Activated effector memory CD4-positive, alpha-beta T cell treated with anti-CD3 and anti-CD28 coated beads, Interleukin-2, amount 50 U/mL, for 16 hours (primary cell): ENCODE data around the gene MORN4.
A peak's percentile ranks its signal among the peaks of the same experiment; 100 is the strongest.

Experiments
- DNase-seq: peaks from one replicate; pipeline ENCODE4 v3.0.0-alpha.2; 2020

Gene MORN4

DNA sequence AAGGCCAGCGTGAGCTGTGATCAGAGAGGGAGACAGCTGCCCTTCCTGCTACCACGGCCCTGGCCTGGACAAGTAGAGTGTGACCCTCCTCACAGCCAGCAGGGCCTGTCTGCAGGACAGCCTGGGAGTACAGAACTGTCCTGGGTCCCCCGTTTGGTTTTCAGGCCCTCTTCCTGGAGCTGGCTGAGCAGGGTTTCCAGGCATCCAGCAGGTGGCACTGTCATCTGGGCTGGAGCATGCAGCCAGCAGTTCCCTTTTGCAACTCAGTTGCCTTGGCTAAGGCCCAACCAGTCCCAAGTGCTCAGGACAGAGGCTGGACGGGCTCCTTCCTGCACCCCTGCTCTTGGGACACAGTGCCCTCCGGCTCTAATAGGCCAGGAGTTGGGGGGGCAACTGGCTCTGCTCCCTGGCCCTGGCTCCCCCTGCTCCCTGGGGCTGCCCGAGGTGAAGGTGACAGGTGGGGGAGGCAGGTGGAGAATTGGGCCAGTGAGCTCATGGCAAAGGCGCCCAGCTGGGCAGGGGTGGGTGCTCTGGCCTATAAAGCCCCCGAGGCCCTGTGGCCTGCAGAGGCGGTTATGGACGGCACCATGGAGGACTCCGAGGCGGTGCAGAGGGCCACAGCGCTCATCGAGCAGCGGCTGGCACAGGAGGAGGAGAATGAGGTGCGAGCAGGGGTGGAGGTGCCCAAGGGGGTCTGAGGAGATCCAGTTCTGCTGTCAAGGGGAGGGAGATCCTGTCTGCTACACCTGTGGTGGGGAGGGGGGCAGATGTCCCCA, 60.9 kb downstream of the MORN4 start, which contains the start of gene ANKRD2:
Gene ANKRD2 (plus strand): TSS at position 566 of the 776 bp plus-strand sequence. CDS start 10 bp downstream, at position 576.
- peak; percentile 78 for DNase-seq

DNA sequence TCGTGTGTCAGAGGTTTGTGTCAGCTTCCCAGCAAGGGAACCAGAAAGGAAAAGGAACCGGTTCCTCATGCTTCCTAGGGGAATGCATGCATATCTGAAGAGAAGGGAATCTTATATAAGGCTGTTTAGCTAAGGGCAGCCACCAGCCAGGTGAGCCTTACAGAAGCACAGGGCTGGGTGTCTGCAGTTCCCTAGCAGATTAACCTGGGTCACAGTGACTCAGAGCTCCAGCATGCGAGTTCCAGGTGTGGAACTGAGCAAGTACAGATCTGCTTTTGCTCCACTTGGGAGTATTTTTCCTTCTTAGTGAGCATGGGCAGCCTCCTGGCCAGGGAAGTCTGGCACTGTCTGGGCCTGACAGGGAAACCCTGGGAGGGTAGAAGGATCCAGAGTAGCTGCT, 61.7 kb downstream of the MORN4 start:
- no peak for DNase-seq

DNA sequence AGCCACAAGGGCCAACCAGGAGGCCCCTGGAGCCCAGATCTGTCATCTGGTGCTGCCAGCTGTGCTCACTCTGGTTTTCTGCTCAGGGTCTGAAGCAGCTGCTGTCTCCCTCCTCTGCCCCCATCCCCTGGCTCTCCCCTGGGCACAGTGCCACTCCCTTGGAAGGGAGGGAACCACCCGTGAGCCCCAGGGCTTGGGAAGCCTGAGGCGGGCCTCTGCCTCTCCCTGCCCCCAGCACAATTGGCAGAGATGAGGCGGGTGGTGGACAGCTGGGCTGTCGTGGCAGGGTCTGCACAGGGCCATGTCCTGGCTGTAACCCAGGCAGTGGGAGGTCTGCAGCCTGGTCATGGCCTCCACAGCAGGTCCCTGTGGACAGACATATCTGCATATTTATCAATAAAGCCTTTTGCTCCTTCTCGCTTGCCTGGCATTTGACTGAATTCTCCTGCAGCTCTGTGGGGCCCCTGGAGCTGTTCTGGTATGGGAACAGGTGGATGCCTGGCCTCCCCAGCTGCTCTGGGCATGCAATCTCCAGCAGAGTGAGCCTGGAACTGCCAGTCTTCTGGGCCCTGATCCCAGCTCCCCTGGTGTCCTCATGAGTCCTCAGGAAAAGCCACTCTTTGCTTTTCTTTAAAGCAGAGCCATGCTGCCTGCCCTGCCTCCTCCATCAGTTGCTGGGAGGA, 62.4 kb downstream of the MORN4 start:
- no peak for DNase-seq

DNA sequence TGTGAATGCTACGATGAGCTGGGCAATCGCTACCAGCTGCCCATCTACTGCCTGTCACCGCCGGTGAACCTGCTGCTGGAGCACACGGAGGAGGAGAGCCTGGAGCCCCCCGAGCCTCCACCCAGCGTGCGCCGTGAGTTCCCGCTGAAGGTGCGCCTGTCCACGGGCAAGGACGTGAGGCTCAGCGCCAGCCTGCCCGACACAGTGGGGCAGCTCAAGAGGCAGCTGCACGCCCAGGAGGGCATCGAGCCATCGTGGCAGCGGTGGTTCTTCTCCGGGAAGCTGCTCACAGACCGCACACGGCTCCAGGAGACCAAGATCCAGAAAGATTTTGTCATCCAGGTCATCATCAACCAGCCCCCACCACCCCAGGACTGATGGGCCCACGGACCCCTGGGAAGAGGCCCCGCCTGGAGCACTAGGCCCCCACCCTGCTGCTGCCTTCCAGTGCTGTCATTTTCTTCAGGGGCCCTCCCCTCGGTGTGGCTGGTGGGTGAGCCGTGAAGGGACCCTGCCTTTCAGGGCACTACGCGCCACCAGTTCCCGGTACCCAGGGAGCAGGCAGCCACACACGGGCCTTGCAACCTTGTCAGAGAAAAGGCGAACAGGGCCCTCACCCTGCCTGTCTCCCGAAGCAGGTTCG, 63.0 kb downstream of the MORN4 start:
- no peak for DNase-seq

DNA sequence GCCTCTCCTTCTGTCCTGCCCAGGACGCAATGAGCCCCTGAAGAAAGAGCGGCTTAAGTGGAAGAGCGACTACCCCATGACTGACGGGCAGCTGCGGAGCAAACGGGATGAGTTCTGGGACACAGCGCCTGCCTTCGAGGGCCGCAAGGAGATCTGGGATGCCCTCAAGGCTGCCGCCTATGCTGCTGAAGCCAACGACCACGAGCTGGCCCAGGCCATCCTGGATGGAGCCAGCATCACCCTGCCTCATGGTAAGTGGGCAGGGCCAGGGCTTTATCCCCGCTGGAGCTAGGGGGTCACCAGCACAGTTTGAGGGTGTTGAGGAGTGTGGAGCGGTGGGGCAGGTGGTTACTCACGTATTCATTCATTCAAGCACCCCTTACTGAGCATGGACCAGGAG, 65.4 kb downstream of the MORN4 start:
- DNase-seq, result no peak

DNA sequence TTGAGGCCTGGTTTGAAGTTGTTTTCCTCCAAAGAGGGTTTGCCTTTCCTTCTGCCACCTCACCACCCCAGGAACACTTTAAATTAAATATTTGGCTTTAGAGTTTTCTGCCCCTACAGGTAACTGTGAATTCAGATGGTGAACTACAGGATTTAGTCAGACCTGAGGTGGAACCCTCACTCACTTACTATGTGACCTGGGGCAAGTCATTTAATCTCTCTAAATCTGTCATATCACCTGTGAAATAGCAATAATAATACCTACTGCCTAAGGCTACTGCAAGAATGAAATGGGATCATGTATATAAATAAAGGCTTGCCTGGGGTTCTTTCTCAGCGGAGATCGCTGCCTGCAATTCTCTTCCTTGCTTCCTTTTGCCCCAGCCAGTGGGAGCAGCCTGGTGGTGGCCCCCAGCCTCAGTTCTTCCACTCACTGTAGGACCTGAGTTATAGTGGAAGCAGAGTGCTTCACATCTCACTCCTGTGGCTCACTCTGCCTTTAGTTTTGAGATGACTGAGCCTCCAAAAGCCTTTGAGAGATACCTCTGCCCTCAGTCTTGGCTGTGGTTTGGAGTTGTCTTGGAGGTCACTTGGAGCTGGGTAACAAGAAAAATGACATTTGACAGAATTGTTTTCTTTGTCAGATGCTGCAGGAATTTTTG, 66.8 kb downstream of the MORN4 start:
- DNase-seq, result no peak

DNA sequence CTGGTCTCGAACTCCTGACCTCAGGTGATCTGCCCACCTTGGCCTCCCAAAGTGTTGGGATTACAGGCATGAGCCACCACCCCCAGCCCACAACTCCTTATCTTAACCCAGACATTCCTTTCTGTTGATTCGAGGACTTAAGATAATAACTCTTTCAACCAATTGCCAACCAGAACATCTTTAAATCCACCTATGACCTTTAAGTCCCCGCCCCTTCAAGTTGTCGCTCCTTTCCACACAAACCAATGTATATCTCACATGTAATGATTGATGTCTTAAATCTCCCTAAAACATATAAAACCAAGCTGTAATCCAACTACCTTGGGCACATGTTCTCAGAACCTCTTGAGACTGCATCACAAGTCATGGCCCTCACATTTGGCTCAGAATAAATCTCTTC, 68.5 kb downstream of the MORN4 start:
- DNase-seq, result no peak
